Measurements from ENCODE around the gene MORC1.
"Not testable (repeated sequence)": the region's sequence is repeated elsewhere in the genome, so short reads cannot be mapped to it uniquely, and the experiment has no call there.

MORC1 gene

GRCh38 chr3:109095166-109095565 lies 22.8 kb downstream of the MORC1 start:
- DNase-seq, result no peak

DNA sequence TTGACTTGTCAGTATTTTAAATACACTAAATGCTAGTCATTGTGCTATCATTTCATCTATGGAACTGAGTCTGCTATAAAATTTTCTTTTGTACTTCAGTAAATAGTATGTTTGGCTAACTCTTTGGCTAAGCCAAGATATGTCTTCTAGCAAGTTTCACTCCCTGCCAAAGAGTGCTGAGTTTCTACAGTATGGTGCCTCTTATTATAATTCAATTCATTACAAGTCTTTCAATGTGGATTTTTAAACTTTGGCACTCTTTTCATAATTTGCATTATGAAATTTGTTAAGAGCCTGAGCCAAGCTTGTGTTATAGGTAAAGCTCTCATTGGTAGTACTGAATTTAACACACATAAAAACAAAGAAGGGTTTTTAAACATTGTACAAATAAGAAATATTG lies 24.4 kb downstream of the MORC1 start:
- no peak for DNase-seq

- DNase-seq, result peak; percentile 2
Measured at GRCh38 chr3:109091846-109092245, 26.1 kb downstream of the MORC1 start.

DNA sequence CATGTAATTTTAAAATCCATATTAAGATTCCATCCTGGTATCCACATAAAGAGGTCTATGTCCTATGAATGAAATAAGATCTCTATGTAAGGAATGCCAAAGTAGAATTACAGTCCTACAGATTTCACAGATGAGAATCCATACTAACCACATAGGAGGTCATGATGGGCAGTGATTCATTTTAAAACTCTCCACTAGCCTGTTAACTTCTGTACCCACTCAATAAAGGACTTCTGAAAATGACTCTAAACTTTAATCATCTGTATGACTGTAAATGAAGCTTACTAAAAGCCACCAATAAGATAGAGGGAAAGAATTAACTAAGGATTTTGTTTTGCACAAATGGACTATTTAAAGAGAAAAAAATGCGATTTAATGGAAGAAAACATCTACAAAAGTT lies 28.7 kb downstream of the MORC1 start:
- DNase-seq, result no peak

- peak; percentile 26 for DNase-seq
Measured at GRCh38 chr3:109081746-109082510, 36.0 kb downstream of the MORC1 start.

DNA sequence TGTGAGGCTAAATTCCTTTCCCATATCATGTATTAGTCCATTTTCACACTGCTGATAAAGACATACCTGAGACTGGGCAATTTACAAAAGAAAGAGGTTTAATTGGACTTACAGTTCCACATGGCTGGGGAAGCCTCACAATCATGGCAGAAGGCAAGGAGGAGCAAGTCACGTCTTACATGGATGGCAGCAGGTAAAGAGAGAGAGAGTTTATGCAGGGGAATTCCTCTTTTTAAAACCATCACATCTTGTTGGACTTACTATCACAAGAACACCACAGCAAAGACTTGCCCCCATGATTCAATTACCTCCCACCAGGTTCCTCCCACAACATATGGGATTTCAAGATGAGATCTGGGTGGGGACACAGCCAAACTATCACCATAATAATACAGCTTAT lies 37.8 kb downstream of the MORC1 start:
- not testable (repeated sequence) for DNase-seq

DNA sequence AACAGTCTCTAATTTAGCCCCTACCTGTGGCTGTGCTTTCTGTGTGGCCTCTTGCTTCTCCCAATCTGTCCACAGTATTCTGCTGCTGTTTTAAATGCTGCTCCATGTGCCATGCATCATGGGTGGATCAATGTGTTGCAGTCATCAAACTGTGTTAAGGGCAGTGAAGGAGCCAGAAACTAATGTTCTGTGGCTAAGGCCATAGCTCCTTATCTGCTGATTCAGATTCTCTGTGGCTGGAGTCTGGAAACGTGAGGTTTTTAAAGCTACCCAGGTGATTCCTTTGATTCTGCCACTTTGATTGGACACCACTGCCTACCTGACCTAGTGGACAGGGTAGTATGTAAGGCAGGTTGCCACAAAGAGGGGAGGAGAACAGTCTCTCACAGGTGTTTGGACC lies 44.8 kb downstream of the MORC1 start:
- DNase-seq, result no peak

DNA sequence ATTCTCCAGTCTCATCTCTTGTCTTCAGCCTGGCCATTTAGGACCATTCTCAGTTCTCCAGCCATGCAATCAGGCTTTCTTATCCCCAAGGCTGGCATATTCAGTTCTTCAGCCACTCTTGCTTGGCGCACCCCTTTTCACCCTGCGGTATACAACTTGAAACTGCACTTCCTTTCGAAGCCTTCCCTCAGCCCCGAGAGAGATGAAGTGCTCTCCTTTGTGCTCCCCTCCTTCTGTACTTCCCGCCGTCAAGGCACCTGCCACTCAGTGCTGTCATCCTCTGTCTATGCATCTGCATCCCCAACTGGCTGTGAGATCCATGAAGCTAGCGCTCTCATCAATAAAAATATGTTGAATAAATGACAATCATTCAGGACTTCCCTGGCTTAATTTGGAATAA lies 45.7 kb downstream of the MORC1 start:
- DNase-seq, result no peak

DNA sequence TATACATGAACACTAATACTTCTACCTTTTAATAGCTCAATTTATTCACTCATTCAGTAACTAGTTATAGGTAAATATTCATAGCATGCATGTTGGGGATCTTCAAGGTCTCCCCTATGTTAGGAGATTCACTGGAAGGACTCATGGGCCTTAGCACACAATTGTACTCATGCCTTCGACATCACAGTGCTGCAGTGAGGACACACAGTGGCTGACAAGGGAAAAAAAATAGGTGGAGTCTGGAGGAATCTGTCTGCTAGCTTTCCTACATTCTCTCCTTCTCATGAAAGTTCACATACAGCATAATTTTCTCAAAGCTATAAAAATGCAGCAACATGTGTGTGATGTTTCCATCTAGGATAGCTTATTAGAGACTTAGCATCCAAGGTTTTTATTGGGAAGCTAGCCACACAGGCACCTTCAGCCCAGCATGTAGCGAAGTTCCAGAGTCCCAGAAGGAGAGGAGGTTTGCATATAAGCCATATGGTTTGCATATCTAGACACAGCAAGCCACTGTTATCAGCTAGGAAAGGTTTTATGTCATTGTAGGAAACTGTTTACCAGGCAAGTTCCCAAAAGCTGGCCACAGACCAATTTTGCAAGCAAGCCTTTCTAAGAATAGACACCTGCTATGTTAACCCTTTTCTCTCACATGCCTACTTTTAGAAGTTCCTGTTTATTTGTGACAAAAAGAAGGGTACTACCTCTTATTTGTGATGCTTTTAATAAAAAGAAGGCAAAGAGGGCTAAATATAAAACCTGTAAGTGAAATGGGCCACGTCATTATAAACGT lies 46.4 kb downstream of the MORC1 start:
- no peak for DNase-seq

- no peak for DNase-seq
Measured at GRCh38 chr3:109070211-109070610, 47.7 kb downstream of the MORC1 start.

GRCh38 chr3:109066864-109067263 lies 51.1 kb downstream of the MORC1 start:
- DNase-seq, result no peak

GRCh38 chr3:109059264-109059663 lies 58.7 kb downstream of the MORC1 start:
- DNase-seq, result no peak

DNA sequence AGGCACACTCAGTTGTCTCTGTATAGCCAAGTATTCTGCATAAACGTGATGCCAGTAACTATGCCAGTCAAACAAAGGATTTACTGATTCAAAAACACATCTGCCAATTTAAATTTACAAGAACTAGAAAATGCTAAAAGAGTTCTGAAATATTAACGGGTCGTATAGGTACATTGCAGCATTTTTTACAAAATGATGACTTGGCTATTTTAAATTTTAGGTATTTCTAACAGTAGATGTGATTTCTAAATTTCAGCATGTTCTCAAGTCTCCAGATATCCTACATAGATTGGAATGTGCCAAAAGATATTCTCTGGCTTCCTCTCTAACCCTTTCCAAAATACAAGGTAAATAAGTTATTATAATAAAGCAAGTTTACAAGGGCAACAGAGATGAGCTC lies 60.3 kb downstream of the MORC1 start:
- no peak for DNase-seq

- DNase-seq, result no peak
Measured at GRCh38 chr3:109057056-109057455, 60.9 kb downstream of the MORC1 start.

DNA sequence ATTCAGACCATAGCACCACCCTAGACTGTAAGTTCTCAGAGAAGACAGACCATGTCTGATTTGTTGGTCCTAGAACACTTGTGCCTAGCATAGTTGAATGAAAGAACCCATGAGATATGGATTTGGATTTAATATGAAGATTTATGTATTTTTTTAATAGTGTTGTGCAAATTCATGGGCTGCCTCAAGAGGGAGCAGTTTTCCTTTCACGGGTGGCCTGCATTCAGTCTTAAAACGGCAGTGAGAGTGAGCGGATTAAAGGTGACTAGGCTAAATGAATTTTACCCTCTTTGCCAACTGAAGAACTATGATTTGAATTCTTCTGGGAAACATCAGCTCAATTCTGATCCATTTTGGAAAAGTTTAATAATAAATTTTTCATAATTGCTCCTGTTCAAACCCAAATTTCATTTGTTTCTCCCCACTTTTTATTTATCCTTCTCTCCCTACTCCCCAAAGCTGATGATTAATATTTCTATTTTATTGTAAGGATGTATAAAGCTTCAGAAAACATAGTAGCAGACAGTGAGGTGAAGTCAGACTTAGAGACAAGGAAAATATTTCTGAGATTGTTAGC lies 67.3 kb downstream of the MORC1 start:
- peak; percentile 25 for DNase-seq

- no peak for DNase-seq
Measured at GRCh38 chr3:109047366-109047765, 70.6 kb downstream of the MORC1 start.

- DNase-seq, result no peak
Measured at GRCh38 chr3:109045271-109046040, 72.5 kb downstream of the MORC1 start.

DNA sequence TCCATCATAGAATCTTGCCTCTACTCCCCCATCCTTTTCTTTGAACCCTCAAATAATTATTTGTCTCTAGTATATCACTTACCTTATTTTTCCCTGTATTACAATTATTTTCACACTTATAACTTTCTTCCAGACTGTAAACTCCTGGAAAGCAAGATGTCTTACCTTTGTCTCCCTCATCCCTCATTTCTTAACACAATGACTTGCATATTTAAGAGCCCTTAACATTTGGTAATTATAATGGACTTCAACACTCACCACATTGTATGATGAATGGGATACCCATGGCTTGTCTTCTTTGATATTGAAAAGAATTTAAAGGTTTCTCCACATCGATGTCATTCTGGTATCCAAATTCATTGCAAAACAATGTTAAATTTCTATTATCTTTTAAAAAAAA lies 82.9 kb downstream of the MORC1 start:
- DNase-seq, result no peak

DNA sequence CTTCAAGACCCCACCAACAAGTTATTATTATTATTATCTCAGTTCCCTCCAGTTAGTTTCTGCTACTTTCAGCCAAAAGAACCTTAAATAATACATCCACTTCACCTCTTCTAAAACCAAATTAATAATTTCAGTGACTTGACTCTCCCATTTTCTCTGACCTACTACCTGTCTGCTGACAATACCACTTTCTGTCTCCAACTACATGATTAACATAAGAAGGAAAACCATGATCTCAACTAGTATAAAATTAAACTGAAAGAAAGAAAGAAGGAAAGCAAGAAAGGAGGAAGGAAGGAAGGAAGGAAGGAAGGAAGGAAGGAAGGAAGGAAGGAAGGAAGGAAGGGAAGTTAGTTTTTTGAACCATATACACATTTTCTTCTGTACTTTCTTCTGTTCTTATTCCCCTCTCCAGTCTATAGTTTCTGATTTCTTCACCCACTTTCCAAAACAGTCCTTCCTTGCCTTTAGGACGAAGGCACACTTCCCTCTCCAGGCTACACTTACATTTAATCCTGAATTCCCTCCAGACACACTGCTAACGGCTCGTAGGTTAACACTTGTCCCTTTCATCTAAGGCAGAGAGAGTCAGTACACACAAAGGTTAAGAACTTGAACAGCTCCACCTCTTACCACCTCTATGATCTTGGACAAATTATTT lies 84.8 kb downstream of the MORC1 start:
- DNase-seq, result no peak

DNA sequence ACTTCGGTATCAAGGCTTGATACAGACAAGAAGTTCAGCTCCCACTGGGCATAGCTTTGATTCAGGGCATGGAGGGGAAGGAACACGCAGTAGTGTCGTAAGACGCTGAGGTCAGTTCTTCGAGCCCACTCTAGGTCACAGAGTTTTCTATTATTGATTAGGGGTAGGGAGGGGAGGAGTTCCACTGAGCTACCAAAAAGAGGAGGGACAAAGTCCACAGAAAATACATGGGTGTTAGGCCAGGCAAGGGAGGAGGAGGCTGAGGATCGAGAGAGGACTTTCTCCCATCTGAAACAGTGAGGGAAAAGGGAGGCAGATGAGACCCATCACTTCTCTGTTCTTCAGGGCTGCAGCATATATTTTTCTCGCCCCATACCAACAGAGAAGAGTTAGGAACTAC lies 89.2 kb downstream of the MORC1 start:
- no peak for DNase-seq

GRCh38 chr3:109026821-109027220 lies 91.1 kb downstream of the MORC1 start:
- DNase-seq, result no peak

DNA sequence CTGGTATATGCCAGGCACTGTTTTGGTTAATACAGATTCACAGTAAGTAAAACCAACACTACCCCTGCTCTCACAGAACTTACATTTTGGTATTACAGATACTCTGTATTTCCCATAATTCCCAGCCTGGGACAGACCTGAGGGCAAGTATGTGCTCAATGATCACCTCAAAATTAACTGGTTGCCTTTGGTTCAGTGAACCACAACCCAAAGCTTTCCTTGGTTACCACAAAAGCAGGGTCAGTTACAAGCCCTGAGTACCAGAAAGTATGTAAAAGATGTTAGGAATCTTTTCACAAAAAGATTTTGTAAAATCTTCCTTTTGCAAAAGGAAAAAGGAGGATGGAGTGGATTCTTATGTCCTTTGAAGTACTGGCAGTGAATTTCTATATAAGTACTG lies 92.0 kb downstream of the MORC1 start:
- no peak for DNase-seq

Data from HCEC 1CT (cell line).